ENCODE results near the gene MZF1.

- TF ChIP-seq EZH2 (IDR thresholded peaks at IDR 0.05; ENCODE audit: insufficient read depth, poor library complexity, severe bottlenecking) (no peak), EZH2phosphoT487 (IDR thresholded peaks at IDR 0.05; ENCODE audit: insufficient read depth, low read depth) (no peak)
Observed at GRCh38 chr19:58552655-58553054, 20.5 kb downstream of the MZF1 start.

Measured in GM23248 (cell line).